ENCODE measurements around the gene EWSR1.

The EWSR1 gene

GRCh38 chr22:29302681-29303465 lies 34.8 kb downstream of the EWSR1 start:
- DNase-seq (ENCODE audit: low read depth in 1 of 2, low spot score in 1 of 2), result no peak
- TF ChIP-seq POLR2AphosphoS5 (IDR thresholded peaks at IDR 0.05; ENCODE audit: low read depth) (no peak), GABPA (IDR thresholded peaks at IDR 0.05; ENCODE audit: low read depth) (no peak), SPI1 (IDR thresholded peaks at IDR 0.05; ENCODE audit: borderline replicate concordance, low read depth) (no peak), CTCF (IDR thresholded peaks at IDR 0.05; ENCODE audit: insufficient read depth, low read length) (no peak)
- TF ChIP-seq, protein P1, sequence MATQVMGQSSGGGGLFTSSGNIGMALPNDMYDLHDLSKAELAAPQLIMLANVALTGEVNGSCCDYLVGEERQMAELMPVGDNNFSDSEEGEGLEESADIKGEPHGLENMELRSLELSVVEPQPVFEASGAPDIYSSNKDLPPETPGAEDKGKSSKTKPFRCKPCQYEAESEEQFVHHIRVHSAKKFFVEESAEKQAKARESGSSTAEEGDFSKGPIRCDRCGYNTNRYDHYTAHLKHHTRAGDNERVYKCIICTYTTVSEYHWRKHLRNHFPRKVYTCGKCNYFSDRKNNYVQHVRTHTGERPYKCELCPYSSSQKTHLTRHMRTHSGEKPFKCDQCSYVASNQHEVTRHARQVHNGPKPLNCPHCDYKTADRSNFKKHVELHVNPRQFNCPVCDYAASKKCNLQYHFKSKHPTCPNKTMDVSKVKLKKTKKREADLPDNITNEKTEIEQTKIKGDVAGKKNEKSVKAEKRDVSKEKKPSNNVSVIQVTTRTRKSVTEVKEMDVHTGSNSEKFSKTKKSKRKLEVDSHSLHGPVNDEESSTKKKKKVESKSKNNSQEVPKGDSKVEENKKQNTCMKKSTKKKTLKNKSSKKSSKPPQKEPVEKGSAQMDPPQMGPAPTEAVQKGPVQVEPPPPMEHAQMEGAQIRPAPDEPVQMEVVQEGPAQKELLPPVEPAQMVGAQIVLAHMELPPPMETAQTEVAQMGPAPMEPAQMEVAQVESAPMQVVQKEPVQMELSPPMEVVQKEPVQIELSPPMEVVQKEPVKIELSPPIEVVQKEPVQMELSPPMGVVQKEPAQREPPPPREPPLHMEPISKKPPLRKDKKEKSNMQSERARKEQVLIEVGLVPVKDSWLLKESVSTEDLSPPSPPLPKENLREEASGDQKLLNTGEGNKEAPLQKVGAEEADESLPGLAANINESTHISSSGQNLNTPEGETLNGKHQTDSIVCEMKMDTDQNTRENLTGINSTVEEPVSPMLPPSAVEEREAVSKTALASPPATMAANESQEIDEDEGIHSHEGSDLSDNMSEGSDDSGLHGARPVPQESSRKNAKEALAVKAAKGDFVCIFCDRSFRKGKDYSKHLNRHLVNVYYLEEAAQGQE (IDR thresholded peaks at IDR 0.05; ENCODE audit: insufficient replicate concordance, low read depth), result no peak
- no peak overlapping the region for H3K27ac ChIP-seq (replicated peaks)
- H3K27me3 ChIP-seq (ENCODE audit: insufficient read depth, poor library complexity, severe bottlenecking), result peaks cover 13% of the 10 kb centered on the region
- no peak overlapping the region for H3K4me3 ChIP-seq (replicated peaks; ENCODE audit: insufficient read depth, low read length)

- no peak for TF ChIP-seq POLR2AphosphoS5 (IDR thresholded peaks at IDR 0.05; ENCODE audit: low read depth)
- no peak for TF ChIP-seq SPI1 (IDR thresholded peaks at IDR 0.05; ENCODE audit: borderline replicate concordance, low read depth)
- peaks cover 15% of the 10 kb centered on the region for H3K27me3 ChIP-seq (ENCODE audit: insufficient read depth, poor library complexity, severe bottlenecking)
- DNase-seq (ENCODE audit: low read depth in 1 of 2, low spot score in 1 of 2), result no peak
- no peak overlapping the region for H3K4me3 ChIP-seq (replicated peaks; ENCODE audit: insufficient read depth, low read length)
- no peak overlapping the region for H3K27ac ChIP-seq (replicated peaks)
These were observed 37.7 kb downstream of the EWSR1 start for GRCh38 chr22:29305836-29306174.

GRCh38 chr22:29306175-29306834 lies 38.2 kb downstream of the EWSR1 start, which contains the start of gene GAS2L1:
Gene GAS2L1 (plus strand): TSS chr22:29306650. CDS start chr22:29308106, 1,456 bp downstream.
- TF ChIP-seq CTCF (IDR thresholded peaks at IDR 0.05; ENCODE audit: insufficient read depth, low read length) (no peak), GABPA (IDR thresholded peaks at IDR 0.05; ENCODE audit: low read depth) (no peak)
- Histone ChIP-seq H3K27me3 (ENCODE audit: insufficient read depth, poor library complexity, severe bottlenecking) (peaks cover 15% of the 10 kb centered on the region), H3K4me3 (replicated peaks; ENCODE audit: insufficient read depth, low read length) (peak within 1 kb of the TSS; percentile 46), H3K27ac (replicated peaks) (no peak within 1 kb of the TSS)
- peak in 1 of 2 experiments; percentile 50 for DNase-seq (ENCODE audit: low read depth in 1 of 2, low spot score in 1 of 2)

GRCh38 chr22:29306835-29307595 lies 38.9 kb downstream of the EWSR1 start:
- H3K27me3 ChIP-seq (ENCODE audit: insufficient read depth, poor library complexity, severe bottlenecking), result peaks cover 18% of the 10 kb centered on the region
- TF ChIP-seq GABPA (IDR thresholded peaks at IDR 0.05; ENCODE audit: low read depth), result no peak
- TF ChIP-seq POLR2AphosphoS5 (IDR thresholded peaks at IDR 0.05; ENCODE audit: low read depth), result no peak
- TF ChIP-seq, protein P1 (IDR thresholded peaks at IDR 0.05; ENCODE audit: insufficient replicate concordance, low read depth), result no peak
- no peak for TF ChIP-seq CTCF (IDR thresholded peaks at IDR 0.05; ENCODE audit: insufficient read depth, low read length)
- TF ChIP-seq SPI1 (IDR thresholded peaks at IDR 0.05; ENCODE audit: borderline replicate concordance, low read depth), result no peak
- DNase-seq (ENCODE audit: low read depth in 1 of 2, low spot score in 1 of 2), result no peak
- peak overlapping the region; percentile 46 for H3K4me3 ChIP-seq (replicated peaks; ENCODE audit: insufficient read depth, low read length)
- no peak overlapping the region for H3K27ac ChIP-seq (replicated peaks)

Measured in HL-60 (cell line).